Kidney (tissue), 14 donors: ENCODE data around the gene NDUFB2. TPM values are rescaled to one million over a fixed set of nuclear protein-coding genes. Genes with fewer than 3 reads are reported as not detected.
"Not testable (repeated sequence)": the region's sequence is repeated elsewhere in the genome, so short reads cannot be mapped to it uniquely, and the experiment has no call there.

Source experiments
- DNase-seq, 5 donors: peaks; one replicate each; pipeline ENCODE4 v3.0.0-alpha.2; 2013 to 2020
- FAIRE-seq: peaks from 2 replicates; lab custom pipeline; 2012; peaks lifted over from hg19 to GRCh38; lab: Jason Lieb, UNC
- H3K27ac ChIP-seq, 2 donors: one replicate each; pipeline ENCODE4 v1.7.0; 2013; ENCODE audit warnings: low read depth in 2 of 2, low read length in 2 of 2, inconsistent platforms in 1 of 2
- H3K27me3 ChIP-seq: one replicate; pipeline ENCODE4 v1.7.1; 2013; ENCODE audit warnings: low read length, inconsistent platforms; ENCODE audit not compliant: control insufficient read depth, insufficient read depth
- H3K36me3 ChIP-seq, 3 donors: one replicate each; pipeline versions ENCODE4 v1.7.0 to v1.7.1; 2013; ENCODE audit warnings: low read length in 3 of 3, control low read depth in 1 of 3, inconsistent platforms in 1 of 3; ENCODE audit not compliant: insufficient read depth in 3 of 3, control insufficient read depth in 2 of 3
- H3K4me1 ChIP-seq, 3 donors: one replicate each; pipeline versions ENCODE4 v1.7.0 to v1.7.1; 2013; ENCODE audit warnings: low read length in 3 of 3, inconsistent platforms in 1 of 3, low read depth in 1 of 3; ENCODE audit not compliant: control insufficient read depth in 2 of 3, insufficient read depth in 2 of 3
- H3K4me3 ChIP-seq, 3 donors: one replicate each; pipeline versions ENCODE4 v1.7.0 to v1.8.1; 2013; ENCODE audit warnings: low read length in 3 of 3, control low read depth in 1 of 3, inconsistent platforms in 1 of 3
- H3K9ac ChIP-seq, 3 donors: one replicate each; pipeline versions ENCODE4 v1.7.0 to v1.7.1; 2013; ENCODE audit warnings: low read length in 3 of 3, control low read depth in 1 of 3, inconsistent platforms in 1 of 3
- H3K9me3 ChIP-seq, 3 donors: one replicate each; pipeline versions ENCODE4 v1.7.0 to v1.7.1; 2013; ENCODE audit warnings: low read length in 3 of 3, control low read depth in 1 of 3, inconsistent platforms in 1 of 3; ENCODE audit not compliant: control insufficient read depth in 2 of 3, insufficient read depth in 1 of 3
- intact Hi-C: fragments of 100-400 bp; cut with DNase I; formaldehyde crosslinking; loops from one replicate; pipeline ENCODE4 v1.11.1; 2022
- polyA plus RNA-seq: library from polyadenylated mRNA; stranded (reverse); fragments of 350-450 nt; fragmentation: Illumina TruSeq; extraction: RNeasy Lipid Tissue Mini Kit (QIAGEN cat#74804); gene quantifications from one replicate; pipeline ENCODE4 v1.2.3, GENCODE V29; 2014; ENCODE audit warnings: low read depth, low replicate concordance; ENCODE audit not compliant: insufficient read depth
- total RNA-seq: library from RNA; stranded (reverse); fragmentation: NEBNext Ultra II Directional; extraction: Animal tissue kit (Norgen Biotek cat#: 25700); gene quantifications from one replicate; pipeline ENCODE4 v1.2.1, GENCODE V29; 2021
- TF ChIP-seq, protein P1 (sequence below): IDR thresholded peaks from 3 replicates; pipeline ENCODE4 v1.5.1; 2012; ENCODE audit warnings: mild to moderate bottlenecking, moderate library complexity, borderline replicate concordance; ENCODE audit not compliant: insufficient read depth; ENCODE audit errors: extremely low read depth
- donor health status: control.
- donor health status: control.
- donor health status: control.
- donor health status: control.
- donor health status: control.
- donor health status: DM: yes; HTN: yes; CAD: no.
- donor health status: Normal renal cell carcinoma (clear cell type).

The NDUFB2 gene
- total and polyA plus RNA-seq, 2 donors from 2014 or later, result 255 to 998 TPM

DNA sequence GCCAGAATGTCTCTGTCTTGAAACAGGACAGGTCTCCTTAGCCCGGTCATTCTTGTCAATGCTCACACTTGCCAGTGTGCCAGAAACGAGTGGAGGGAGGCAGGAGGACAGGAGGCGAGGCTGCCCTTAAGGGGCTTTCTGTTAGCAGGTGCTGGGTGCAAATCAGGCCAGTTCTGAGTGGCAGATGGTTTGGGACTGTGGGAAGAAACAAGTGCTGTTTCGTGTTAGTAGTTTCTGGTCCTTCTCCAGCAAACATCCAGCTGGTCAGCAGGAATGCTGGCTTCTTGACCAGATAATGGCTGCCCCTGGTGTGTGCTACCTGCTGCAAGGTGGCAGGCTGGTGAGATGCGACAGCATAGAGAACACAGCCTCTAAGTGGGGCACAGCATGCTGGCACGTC is 8.2 kb upstream of the NDUFB2 start:
- no peak overlapping the region for H3K27ac ChIP-seq
- TF ChIP-seq, protein P1, sequence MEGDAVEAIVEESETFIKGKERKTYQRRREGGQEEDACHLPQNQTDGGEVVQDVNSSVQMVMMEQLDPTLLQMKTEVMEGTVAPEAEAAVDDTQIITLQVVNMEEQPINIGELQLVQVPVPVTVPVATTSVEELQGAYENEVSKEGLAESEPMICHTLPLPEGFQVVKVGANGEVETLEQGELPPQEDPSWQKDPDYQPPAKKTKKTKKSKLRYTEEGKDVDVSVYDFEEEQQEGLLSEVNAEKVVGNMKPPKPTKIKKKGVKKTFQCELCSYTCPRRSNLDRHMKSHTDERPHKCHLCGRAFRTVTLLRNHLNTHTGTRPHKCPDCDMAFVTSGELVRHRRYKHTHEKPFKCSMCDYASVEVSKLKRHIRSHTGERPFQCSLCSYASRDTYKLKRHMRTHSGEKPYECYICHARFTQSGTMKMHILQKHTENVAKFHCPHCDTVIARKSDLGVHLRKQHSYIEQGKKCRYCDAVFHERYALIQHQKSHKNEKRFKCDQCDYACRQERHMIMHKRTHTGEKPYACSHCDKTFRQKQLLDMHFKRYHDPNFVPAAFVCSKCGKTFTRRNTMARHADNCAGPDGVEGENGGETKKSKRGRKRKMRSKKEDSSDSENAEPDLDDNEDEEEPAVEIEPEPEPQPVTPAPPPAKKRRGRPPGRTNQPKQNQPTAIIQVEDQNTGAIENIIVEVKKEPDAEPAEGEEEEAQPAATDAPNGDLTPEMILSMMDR, result no peak
- no peak overlapping the region for H3K4me3 ChIP-seq
- intact Hi-C loops, result no loop called here
- no peaks in the 10 kb centered on the region for H3K4me1 ChIP-seq
- no peak for FAIRE-seq
- H3K9ac ChIP-seq, result no peak overlapping the region
- H3K9me3 ChIP-seq, result no peaks in the 10 kb centered on the region
- DNase-seq, result no peak
- H3K27me3 ChIP-seq, result no peaks in the 10 kb centered on the region
- no peaks in the 10 kb centered on the region for H3K36me3 ChIP-seq

DNA sequence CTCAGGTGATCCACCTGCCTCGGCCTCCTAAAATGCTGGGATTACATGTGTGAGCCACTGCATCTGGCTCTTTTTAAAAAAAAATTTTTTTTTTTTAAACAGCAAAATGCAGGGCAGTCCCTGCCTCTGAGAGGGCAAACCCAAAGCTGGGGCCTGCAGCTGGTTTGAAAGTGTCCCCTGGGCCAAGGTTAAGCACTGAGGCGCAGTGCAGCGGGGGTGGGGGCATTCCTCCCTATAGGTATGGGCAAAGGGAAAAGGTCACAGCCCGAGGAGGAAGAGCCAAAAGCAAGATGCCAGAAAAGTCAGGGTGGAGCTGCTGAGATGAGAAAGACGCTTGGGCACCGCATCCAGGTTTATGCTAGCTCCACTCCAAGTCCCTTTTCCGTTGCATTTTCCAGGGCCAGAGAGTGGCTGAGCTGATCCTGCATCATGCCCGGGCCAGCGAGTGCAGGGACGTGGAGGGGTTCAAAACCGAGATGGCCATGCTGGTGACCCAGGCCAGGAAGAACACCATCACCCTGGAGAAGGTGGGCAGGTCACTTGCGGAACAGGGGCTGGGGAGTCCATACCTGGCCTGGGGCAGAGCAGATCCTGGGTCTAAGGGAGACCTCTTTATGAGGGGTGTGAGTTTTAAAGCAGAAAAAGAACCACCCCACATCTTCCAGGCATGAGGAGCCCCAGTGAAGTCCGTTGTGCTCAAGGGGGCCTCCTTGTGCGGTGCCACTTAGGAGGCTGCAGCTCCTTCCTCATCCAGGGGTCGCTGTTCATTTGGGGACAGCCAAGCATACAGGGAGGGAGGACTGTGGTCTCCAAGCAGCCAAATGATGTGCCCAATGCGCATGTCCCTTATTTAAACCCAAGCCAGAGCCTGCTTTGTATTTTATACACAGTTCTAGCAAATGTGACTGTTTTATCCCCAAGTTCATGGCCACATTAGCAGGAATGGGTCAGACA is 7.0 kb upstream of the NDUFB2 start:
- no peak for DNase-seq
- Histone ChIP-seq H3K4me1 (no peaks in the 10 kb centered on the region), H3K4me3 (no peak overlapping the region), H3K36me3 (no peaks in the 10 kb centered on the region), H3K9me3 (no peaks in the 10 kb centered on the region), H3K27ac (no peak overlapping the region), H3K27me3 (no peaks in the 10 kb centered on the region), H3K9ac (no peak overlapping the region)
- TF ChIP-seq, protein P1, result no peak
- intact Hi-C loops, result no loop called here
- no peak for FAIRE-seq

DNA sequence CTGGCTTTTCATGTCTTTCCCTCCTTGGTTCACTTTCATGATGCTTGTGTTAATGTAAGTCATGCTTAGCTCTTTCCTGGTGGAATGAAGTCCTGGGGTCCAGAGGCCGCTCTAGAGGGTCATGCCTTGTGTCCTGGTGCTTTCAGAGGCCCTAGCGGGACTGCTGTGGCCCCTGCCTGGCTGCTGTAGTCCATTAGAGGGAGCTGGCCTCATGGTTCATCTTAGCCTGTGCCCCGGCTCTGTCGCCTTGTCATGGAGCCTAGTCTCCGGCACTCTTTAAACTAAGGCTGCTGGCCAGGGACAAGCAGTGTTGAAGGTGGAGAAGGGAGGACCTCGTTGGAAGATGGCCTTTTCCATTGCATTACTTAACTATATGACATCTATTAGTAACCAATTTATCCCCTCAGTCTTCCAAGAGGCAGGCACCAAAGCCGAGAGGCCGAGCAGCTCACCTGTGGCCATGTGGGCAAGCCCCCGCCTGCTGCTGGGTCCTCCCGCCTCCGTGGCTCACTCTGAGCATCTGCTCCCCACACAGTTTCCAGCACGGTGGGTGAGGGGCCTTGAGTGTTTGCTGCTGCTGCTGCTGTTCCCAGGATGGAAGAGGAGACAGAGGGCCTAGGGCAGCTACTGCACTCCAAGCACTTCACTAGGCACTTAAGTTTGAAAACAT is 5.0 kb upstream of the NDUFB2 start:
- Histone ChIP-seq H3K4me3 (no peak overlapping the region), H3K27ac (no peak overlapping the region), H3K4me1 (peaks cover 0 to 3% (median 0%) of the 10 kb centered on the region in 3 donors), H3K27me3 (no peaks in the 10 kb centered on the region), H3K9ac (no peak overlapping the region), H3K36me3 (no peaks in the 10 kb centered on the region), H3K9me3 (no peaks in the 10 kb centered on the region)
- intact Hi-C loops, result no loop called here
- FAIRE-seq (no peak), DNase-seq (peak in 1 of 5 donors; percentile 46)
- TF ChIP-seq, protein P1, result no peak

DNA sequence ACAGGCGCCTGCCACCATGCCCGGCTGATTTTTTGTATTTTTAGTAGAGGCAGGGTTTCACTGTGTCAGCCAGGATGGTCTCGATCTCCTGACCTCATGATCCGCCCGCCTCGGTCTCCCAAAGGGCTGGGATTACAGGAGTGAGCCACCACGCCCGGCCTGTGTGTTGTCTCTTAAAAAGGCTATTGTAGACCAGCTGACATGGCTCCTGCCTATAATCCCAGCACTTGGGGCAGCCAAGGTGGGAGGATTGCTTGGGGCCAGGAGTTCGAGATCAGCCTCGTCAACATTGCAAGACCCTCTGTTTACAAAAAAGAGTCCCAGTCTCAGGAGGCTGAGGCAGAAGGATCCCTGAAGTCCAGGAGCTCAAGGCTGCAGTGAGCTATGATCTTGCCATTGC is 2.7 kb upstream of the NDUFB2 start:
- DNase-seq, result not testable (repeated sequence)

More for the DNA sequence above, 2.7 kb upstream of the NDUFB2 start:
- H3K4me3 ChIP-seq, FAIRE-seq, H3K9ac ChIP-seq, H3K36me3 ChIP-seq, H3K27ac ChIP-seq, H3K27me3 ChIP-seq, H3K9me3 ChIP-seq, intact Hi-C loops: not testable (repeated sequence)
- peaks cover 0 to 11% (median 9%) of the 10 kb centered on the region in 3 donors for H3K4me1 ChIP-seq
